GM18868 (cell line): ENCODE results near the gene OR1L8.
"Not testable (repeated sequence)": the region's sequence is repeated elsewhere in the genome, so short reads cannot be mapped to it uniquely, and the experiment has no call there.

ENCODE experiments used
- ATAC-seq: cut with Tn5 transposase; IDR thresholded peaks from one replicate; pipeline ENCODE4 v1.9.1; 2021; ENCODE audit warnings: mild to moderate bottlenecking, moderate library complexity; ENCODE audit not compliant: unreplicated experiment

OR1L8 gene, protein sequence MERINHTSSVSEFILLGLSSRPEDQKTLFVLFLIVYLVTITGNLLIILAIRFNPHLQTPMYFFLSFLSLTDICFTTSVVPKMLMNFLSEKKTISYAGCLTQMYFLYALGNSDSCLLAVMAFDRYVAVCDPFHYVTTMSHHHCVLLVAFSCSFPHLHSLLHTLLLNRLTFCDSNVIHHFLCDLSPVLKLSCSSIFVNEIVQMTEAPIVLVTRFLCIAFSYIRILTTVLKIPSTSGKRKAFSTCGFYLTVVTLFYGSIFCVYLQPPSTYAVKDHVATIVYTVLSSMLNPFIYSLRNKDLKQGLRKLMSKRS

DNA sequence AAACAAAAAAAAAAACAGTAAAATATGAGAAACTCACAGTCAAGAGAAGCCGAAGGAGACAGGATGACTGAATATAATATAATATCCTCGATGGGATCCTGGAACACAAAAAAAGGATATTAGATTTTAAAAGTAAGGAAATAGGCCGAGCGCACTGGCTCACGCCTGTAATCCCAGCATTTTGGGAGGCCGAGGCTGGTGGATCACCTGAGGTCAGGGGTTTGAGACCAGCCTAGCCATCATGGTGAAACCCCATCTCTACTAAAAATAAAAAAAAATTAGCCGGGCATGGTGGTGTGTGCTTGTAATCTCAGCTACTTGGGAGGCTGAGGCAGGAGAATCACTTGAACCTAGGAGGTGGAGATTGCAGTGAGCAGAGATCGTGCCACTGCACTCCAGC is at the start of gene OR1L8:
Gene OR1L8 (minus strand): TSS at position 101 of the 400 bp plus-strand sequence. CDS start 14,907 bp downstream, outside the sequence.
- ATAC-seq: not testable (repeated sequence)

DNA sequence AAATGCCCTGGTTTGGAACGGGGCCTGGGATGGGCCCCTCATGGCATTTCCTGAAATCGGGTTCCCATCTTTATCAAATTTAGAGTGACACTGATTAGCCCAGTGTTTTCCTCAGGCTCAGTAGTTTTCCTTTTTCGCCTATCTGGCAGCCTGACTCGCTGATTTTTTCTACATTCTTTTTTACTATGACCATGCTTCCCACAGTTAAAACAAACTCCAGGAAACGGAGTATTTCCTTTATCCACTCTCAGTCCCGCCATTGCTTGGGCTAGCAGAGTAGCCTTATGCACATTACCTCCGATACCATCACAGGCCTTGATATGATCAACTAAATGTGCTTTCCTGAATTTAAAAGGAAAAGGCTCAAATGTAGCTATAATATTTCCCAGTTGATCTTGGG is 36.8 kb upstream of the OR1L8 start:
- no peak for ATAC-seq

DNA sequence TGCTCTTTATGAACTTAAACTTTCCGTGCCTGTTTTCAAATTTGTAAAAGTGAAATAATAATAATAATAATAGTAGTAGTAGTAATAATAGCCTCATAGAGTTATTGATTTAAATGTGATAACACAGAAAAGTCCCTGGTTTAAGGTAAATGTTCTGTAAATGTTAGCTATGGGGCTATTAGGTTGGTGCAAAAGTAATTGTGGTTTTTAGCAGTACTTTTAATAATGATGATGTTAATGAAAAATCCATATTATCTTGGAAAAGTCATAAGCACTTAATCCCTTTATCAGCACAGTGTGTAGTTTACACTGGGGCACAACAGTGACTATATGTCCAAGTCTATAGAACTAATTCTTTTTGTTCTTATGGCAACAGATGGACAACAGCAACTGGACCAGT is 31.2 kb upstream of the OR1L8 start, which contains the start of gene OR1Q1:
Gene OR1Q1 (plus strand): TSS at position 377 of the 400 bp plus-strand sequence. CDS start 0 bp downstream, at position 377.
- ATAC-seq: no peak

DNA sequence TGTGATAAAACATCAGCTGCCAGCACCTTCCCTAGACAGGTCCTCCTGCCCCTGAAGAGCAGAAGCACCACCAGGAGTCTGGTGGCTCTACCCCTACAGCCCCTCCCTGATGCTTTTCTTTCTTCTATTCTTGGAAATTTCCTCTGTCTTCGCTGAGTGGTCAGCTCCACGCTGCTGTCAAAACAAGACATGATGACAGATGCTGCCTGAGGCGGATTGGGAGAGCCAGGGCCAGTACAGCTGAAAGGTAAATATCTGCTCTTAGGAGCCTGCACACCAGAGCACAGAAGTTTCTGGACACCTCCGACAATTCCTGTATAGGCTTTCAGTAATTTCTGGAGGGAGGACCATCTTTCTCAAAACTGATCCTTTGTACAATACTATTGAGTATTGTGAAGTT is 26.6 kb upstream of the OR1L8 start:
- no peak for ATAC-seq

DNA sequence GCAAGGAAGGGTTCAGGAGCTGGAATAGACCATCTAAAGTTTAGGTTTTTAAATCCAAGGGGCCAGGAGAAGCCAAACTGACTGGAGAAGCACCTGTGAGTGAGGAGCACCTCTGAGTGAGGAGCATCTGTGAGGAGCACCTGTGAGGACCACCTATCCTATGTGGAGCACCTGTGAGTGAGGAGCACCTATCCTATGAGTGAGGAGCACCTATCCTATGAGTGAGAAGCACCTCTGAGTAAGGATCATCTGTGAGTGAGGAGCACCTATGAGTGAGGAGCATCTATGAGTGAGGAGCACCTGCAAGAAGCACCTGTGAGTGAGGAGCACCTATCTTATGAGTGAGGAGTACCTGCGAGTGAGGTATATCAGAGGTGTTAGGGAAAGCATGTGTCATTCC is 23.4 kb upstream of the OR1L8 start:
- no peak for ATAC-seq

DNA sequence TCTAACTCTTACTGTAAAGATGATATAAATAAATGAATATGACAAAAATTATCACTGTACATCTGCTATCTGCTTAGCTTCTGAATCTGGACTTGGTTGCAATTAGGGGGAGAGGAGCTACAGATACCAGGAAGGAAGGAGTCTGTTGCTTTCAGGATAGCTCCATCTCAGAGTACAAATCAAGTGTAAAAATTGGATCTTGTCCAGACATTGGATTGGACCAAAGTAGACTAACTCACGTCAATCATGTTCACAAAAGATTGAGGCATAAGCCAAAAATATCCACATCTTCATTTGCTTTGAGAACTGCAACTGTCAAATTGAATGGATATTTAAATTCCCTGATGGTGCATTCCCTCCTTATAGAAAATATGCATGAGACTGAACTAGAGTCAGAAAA is 22.5 kb upstream of the OR1L8 start:
- no peak for ATAC-seq

DNA sequence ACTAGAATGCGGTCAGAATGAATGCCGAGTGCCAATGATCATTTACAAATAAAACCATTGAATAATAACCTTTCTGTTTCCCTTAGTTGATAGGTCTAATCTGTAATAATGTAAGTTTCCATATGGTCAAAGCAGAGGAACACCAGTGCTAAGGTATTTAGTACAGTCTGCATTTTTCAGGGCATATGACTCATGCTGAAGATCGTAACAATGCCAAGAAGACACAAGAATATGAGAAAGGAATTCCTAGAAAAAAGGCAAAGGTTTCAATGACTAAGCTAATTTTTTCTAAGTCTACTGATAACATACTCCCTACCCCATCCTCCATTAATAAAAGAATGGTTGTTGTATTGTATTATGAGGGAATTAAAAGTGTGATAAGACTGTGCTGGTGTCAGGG is 2.8 kb downstream of the OR1L8 start:
- no peak for ATAC-seq

DNA sequence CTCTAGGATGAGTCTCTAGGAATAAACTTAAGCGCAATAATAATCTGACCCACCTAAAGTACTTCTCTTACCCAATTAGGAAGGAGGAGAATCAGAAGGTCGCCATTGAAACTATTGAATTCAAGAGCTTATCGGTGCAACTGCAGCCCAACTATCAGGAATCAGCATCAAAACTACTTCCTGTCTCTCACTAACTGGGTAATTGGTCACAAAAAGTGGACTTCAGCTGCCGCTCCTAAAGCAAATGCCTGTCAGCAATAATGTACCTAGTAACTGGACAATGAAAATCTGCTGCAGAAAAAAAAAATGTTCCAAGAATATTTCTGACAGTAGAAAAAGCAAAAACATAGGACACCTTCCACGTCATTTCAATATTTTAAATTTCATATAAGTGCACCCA is 3.3 kb downstream of the OR1L8 start:
- no peak for ATAC-seq

DNA sequence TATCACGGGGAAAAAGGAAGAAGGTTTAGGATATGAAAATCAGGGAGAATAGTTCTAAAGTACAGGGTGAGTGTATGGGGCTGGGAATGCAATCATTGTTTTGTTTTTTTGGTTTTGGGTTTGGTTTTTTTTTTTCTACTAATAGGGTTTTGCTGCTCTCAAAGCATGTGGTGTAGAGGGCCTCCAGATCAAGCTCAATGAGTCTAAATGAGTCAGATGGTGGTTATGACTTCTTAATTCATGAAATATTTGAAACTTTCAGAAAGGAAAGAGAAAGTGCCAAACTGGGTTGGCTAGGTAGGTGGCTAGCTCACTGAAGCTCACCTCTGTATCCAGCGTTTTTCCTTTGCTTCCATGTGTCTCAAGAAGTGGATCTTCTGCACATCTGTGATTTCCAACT is 10.7 kb downstream of the OR1L8 start:
- ATAC-seq: no peak

DNA sequence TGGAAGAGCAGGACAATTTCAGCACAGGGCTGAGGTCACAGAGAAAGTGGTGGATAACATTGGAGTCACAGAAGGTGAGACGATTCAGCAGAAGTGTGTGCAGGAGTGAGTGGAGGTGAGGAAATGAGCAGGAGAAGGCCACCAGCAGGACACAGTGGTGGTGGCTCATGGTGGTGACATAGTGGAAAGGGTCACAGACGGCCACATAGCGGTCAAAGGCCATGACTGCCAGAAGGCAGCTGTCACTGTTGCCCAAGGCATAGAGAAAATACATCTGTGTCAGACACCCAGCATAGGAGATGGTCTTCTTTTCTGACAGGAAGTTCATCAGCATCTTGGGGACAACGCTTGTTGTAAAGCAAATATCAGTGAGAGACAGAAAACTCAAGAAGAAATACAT is 15.3 kb downstream of the OR1L8 start:
- ATAC-seq: no peak

DNA sequence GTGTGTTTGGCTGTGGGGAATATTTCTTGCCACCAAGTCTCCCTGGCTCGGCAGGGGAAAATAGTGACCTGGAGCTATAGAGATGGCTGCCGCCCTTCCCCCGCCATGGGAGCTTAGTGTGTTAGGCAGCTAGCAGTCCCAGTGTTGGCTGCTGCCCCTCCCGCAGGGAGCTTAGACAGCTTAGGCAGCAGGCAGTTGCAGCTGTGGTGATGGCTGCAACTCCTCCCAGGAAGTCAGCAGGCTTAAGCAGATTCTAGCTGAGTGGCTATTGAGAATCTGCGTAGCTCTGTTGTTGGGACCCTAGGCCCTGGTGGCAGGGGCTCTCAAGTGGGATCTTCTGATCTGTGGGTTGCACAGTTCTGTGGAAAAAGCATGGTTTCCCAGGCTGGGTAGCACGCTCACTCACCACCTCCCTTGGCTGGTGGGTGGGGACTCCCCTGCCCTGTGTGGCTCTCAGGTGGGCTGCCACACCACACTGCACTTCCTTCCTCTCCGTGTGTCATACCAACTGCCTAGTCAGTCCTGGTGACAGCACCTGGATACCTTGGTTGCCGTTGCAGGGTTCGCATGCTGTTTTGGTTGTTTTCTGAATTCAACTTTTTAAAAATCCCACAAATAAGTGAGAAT is 20.9 kb downstream of the OR1L8 start:
- ATAC-seq: no peak

DNA sequence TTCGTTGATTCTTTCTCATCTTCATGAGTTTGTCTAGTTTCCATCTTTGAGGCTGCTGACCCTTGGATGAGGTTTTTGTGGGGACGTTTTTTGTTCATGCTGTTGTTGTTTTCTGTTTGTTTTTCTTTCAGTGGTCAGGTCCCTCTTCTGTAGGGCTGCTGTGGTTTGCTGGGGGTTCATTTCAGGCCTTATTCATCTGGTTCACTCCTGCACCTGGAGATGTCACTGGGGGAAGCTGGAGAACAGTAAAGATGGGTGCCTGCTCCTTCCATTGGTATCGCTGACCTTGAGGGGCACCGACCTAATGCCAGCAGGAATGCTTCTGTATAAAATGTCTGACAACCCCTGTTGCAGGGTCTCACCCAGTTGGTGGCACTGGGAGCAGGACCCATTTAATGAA is 21.7 kb downstream of the OR1L8 start:
- no peak for ATAC-seq

DNA sequence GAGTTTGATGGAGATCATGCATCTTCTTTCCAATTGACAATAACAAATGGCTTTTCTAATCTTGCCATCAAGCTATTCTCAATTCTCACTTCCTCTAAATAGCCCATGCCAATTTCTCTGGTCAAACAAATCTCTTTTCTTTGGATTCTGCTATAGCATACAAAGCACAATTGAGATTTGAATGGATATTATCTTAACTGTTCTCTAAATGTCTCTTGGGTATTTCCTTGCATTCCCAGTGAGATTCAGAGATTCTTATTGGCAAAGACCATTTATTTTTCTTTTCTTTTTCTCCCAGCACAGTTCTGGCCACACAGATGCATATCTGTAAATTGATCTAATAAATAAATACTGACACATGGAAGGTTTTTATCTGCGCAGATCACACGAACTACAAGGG is 30.4 kb downstream of the OR1L8 start, which contains the start of gene OR1N2:
Gene OR1N2 (plus strand): TSS at position 301 of the 400 bp plus-strand sequence. CDS start 100 bp downstream, outside the sequence.
- ATAC-seq: no peak

DNA sequence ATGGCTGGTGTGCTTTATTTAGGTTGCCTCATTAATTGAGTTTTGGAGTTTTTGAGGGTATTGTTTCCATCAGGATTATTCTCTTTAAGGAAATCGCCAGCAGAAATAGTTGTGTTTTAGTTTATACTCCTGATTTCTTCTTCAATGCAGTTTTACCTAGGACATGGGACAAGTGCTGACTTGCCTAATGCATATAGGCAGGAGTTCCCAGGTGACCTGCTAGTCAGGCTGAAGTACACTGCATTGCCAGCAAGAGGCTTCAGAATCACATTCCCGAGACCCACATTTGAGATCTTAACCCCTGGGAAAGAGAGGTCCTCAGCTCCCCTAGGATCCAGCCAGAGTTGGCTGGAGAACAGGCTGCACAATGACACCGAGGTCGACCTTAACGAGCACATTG is 31.8 kb downstream of the OR1L8 start:
- no peak for ATAC-seq

DNA sequence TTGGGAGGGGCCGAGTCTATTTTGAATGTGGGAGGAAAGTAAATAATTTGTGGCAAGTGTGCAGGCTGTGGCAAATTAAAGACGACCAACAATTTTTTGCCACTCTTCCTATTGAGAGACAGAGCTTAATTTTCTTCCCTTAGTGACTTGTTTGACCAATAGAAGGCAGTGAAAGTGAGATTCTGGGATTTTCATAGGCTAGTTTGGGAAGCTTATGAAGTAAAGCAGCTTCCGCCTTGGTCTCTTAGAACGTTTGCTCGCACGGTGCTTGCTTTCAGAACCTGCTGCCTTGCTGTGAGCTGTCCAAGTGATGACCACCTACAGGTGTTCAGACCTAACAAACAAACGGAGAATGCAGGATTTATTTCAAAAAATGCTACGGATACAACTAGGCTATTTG is 37.0 kb downstream of the OR1L8 start:
- ATAC-seq: no peak

DNA sequence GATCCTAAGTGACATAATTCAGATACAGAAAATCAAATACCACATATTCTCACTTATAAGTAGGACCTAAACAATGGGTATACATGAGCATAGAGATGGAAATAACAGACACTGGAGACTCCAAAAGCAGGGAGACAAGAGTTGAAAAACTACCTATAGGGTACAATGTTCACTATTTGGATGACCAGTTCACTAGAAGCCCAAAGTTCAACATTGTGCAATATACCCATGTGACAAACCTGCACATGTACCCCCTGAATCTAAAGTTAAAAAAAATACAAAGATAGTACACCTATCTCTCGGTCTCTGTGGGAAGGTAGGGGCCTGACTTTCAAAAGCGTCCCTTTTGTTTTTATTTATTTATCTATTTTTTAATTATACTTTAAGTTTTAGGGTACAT is 44.4 kb downstream of the OR1L8 start:
- ATAC-seq: no peak

DNA sequence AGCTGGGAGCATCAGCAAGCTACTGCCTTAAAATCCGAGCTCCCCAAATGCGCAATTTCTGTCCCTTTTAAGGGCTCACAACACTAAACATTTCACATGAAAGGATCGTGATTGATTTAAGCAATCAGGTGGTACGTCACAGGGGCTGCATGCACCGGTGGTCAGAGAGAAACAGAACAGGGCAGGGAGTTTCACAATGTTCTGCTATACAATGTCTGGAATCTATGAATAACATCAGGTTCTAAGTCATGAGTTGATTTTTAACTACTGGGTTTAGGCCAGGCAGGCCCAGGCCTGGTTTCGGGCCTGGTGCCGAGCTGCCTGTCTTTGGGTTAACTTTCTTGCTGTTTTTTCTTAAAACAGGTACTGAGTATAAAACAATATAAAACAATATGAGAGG is 46.1 kb downstream of the OR1L8 start:
- ATAC-seq: not testable (repeated sequence)

DNA sequence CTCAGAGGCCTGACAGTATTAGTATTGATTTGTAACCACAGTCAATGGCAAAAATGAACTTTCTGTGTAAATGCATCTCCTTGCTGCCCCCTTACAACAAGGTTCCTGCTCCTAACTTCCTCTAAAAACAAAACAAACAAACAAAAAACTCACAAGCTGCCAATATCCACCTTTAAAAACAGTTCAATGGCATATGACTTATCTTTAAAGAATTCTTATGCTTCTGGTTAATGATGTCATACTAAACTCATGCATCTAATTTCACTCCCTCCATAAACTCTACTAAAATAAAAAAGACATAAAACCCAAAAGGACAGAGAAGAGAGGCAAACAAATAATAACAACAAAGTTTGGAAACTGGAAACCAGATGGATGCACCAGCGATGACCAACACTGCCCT is 47.0 kb downstream of the OR1L8 start:
- no peak for ATAC-seq

DNA sequence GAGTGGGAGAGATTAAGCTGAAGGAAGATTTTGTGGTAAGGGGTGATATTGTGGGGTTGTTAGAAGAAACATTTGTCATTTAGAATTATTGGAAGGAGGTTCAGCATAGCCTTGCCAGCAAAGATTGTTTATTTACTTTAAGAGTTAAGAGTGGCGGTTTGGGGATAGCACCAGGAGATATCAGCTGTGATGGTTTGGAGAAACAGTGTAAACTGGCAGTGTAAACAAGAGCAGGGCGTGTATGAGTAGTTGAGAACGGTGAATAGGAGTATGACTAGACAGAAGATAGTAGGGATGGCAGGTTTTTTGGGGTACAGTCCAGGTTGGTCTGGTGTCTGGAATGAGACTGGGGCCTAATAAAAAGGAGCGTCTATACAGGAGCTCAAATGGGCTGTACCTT is 52.0 kb downstream of the OR1L8 start:
- not testable (repeated sequence) for ATAC-seq

DNA sequence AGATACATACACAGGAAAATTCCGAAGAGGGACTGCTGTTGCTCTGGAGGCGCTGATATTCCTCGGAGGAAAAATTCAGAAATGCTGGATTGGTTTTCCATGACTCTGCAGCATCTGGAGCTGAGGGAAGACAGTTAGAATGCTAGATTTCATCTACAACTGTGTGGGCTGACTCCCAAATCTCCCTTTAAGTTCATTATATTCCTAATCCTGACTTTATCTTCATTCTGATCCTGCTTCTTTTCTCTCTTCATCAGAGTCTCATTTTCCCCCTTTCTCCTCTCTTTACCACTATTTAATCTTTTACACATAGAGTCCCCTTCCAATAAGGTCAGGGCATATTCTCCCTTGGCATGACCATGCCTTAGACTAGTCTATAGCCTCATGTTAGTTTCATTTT is 56.0 kb downstream of the OR1L8 start, which contains the start of gene OR1N1:
Gene OR1N1 (minus strand): TSS at position 101 of the 400 bp plus-strand sequence. CDS start 0 bp downstream, at position 101.
- no peak for ATAC-seq

DNA sequence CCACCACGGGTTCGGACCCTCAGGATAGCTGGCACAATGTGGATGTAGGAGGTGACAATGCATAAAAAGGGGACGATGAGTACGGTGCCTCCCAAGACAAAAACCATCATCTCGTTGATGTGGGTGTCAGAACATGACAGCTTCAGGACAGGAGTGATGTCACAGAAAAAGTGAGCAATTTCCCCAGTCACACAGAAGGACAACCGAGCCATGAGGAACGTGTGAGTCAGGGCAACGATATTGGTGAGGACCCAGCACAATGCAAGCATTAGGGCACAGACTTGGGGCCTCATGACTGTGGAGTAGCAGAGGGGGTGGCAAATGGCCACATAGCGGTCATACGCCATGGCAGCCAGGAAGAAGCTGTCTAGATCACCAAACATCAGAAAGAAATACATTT is 56.6 kb downstream of the OR1L8 start:
- no peak for ATAC-seq

DNA sequence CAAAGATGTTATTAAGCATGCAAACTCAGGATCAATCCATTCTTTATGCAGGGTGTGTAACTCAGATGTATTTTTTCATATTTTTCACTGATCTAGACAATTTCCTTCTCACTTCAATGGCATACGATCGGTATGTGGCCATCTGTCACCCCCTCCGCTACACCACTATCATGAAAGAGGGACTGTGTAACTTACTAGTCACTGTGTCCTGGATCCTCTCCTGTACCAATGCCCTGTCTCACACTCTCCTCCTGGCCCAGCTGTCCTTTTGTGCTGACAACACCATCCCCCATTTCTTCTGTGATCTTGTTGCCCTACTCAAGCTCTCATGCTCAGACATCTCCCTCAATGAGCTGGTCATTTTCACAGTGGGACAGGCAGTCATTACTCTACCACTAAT is 63.8 kb downstream of the OR1L8 start:
- no peak for ATAC-seq
